DLD1 (cell line): ENCODE measurements around the gene POLR1D.
"Not testable (repeated sequence)": the region's sequence is repeated elsewhere in the genome, so short reads cannot be mapped to it uniquely, and the experiment has no call there.

Source experiments
- in situ Hi-C: cut with HindIII; loops from 2 replicates; pipeline ENCODE4 v1.10.0; 2017; ENCODE audit warnings: low sequenced_read_pairs

POLR1D gene

DNA sequence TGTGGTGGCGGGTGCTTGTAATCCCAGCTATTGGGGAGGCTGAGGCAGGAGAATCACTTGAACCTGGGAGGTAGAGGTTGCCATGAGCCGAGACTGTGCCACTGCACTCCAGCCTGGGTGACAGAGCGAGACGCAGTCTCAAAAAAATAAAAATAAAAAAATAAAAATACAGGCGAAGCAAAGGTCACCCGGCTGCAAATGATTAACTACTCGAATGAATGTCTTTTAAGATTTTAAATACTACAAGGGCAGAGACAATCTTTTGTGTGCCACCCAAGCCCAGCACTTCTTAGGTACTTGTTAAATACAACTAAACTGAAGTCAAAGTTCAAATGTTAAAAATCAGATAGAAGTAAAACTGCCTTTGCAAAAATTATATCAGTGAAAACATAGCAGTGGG lies 8.1 kb upstream of the POLR1D start:
- in situ Hi-C loops = no loop called here

DNA sequence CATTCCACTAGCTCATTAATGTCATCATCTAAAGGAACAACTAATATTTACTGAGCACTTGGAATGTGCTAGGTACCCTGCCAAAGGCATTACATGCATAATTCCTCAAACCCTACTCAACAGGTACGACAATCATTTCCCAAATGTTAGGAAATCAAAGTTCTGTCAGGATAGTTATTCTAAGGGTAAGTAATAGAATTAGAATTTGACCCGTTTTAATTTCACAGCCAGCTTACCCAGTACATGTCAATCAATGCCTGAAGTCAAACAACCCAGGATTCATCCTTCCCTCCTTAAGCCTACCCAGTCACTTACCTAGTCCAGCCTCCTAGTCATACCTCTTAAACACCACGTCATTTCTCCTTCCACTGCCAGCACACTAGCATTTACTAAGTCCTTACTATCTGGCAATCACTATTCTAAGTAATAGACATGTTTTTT lies 3.8 kb upstream of the POLR1D start:
- in situ Hi-C loops = no loop called here

DNA sequence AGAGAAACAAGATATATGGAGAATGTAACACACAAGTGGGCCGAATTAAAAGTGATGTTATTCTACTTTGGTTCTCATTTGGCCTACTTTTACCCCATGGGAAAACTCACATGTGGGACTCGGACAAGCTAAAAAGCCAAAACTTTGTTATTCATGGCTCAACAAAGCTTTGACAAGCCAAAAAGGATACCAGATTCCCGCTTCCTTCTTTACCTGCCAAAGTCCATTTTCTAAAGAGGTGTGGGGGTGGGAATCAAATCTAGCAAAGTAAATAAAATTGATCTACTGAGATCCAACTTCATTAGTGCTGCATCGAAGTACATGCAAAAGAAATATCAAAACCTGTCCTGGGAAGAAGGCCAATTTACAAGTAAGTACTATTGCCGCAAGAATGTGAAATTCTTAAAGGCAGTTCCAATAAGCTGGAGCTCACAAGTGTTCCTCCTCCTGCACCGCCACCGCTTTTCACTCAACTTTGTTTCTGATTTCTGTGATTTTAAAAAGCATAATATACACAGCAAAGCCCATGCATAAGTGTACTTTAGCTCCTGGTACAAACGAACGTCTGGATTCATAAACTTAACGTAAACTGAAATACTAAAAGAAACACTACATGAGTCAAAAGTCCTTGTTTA lies 2.5 kb upstream of the POLR1D start:
- in situ Hi-C loops = no loop called here

DNA sequence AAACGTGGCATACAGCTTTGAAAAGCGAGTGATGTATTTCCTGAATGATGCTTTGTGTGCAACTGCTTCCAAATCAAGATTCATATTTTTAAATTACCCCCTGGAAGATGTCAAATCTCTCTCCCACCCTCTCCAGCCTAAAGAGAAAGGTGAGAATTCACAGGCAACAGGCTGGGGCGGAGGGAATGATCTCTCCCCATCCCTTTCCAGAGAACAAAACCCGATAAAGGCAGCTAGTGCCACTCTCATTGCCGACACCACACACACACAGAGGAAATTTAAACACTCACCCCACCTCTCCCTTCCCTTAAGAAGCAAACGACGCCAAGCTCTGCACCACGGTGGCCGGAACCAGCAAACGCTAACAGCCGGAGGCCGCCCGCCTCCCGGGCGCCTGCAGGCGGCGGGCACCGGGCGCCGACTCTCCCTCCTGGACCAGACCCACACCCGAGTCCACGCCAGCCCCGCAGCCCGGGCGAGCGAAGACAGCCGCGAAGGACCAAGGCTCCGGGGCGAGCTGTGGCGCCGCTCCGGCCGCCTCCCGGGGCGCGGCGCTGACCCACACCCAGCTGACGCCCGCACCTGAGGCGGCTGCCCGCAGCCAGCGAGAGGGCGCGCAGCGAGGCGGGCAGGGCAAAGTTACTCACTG lies 1.8 kb upstream of the POLR1D start:
- in situ Hi-C loops = no loop called here

DNA sequence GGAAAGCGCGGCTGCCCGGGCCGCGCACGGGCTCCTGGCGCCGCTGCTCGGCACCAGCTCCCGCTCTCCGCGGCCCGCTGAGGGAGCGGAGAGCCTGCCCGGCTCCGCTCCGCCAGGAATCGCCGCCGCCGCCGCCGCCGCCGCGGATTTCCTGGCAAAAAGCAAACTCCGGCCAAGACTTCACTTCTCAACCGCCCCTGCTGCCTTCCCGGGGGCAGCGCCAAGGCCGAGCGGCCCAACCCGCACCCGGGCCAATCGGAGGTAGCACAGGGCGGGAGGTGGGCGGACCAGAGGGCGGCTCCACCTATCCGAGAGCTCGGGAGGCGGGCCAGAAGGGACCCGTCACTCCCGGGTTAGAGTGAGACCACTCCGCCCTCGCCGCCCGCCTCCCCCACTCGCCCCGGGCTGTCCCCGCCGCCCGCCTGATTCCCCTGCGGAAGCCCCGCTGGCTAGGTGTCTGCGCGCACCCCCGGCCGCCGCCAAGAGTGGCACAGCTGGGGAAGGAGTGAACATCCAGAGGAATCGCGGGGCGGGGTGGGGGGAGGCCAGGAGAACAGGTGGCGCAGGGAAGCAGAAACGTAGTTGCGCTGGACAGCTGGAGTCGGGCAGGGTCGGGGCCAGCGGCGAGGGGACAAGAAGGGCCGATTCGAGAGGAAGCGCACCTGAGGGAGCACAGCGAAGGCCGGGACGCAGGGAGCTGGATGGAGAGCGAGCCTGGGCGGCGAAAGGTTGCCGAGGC lies 1.1 kb upstream of the POLR1D start, which contains the start of gene LNX2:
Gene LNX2, minus strand, starts transcription at position 153 of the 739 bp plus-strand sequence. CDS start 38,826 bp downstream, outside the sequence.
- in situ Hi-C loops = no loop called here

DNA sequence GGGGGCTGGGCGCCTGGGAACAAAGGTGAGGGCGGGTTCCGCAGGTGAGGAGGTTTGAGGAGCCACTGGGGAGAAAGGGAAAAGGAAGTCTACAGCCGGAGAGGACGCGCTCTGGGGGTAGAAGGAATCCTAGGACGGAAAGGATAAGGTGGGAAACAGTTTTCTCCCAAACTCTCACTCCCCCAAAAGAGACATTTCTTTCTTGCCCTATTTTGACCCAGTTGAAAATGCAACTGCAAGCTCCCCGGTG lies 651 bp upstream of the POLR1D start:
- in situ Hi-C loops = no loop called here

DNA sequence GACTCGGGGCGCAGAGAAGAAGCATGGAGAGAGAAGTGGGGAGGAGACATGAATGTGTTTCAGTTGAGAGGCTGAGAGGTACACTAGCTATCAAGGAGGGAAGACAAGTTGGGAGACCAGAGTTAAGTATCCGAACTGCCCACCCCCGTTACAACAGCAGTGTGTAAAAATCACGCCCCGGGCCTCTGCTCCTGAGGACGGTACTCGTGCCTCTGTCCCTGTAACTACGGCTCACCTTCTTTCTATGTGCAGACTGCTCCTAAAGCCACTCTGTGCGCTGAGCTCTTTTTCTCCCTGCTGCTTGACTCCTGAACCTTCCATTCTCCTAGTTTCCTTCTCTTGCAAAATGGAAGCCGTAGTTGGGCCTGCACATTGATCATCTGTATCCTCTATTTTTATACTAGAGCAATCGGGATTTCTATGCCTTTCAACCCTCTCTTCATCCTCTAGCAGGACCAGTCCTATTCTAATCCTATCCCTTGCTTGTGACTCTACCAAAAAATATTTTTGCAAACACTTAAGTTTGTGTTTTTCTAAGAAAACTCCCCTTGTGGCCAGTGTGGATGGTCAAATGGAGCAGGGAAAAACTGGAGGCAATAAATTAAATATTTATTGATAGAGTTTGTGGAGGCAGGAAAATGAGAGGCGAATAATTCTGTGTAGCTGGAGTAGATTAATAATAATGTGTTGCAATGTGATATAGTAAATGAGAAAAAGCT lies 569 bp downstream of the POLR1D start:
- in situ Hi-C loops = no loop called here

DNA sequence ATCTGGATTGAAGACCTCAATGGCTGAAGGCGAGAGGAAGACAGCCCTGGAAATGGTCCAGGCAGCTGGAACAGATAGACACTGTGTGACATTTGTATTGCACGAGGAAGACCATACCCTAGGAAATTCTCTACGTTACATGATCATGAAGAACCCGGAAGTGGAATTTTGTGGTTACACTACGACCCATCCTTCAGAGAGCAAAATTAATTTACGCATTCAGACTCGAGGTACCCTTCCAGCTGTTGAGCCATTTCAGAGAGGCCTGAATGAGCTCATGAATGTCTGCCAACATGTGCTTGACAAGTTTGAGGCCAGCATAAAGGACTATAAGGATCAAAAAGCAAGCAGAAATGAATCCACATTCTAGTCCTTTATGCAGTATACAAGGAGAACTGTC lies 1.2 kb downstream of the POLR1D start:
- in situ Hi-C loops = no loop called here

DNA sequence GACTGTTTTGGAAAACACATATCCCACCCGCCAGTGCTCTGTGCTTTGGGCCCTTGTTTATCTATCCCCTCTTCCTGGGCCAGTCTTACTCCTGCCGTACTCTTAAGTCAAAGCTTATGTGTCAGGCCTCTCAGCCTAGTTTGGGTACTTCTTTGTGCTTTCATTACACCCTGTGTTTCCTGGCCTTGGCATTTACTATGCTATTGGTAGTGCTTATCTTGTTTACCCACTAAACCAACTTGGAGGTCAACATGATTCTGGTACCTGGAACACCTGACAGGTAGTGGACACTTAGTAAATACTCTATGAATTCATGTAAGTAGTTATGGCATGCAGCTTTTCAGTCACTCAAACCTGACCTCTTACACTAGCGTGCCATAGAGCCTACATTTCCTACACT lies 2.4 kb downstream of the POLR1D start:
- in situ Hi-C loops = no loop called here

DNA sequence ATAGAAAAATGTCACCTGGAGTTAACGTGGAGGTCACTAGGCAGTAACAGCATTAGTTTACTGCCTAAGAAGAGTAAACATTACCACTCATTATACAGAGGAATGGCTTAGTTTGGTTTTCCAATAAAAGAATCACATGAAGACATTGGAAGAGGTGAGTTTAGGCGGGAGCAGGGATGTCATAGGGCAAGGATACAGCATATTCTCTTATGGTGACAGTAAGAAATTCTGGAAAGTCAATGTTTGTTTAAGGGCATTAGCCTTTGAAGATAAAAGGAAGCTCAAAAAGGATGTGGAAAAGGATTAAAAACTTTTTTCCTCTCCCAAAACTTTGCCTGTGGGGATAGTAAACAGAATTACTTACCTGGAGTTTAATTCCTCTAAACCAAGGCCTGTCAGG lies 4.1 kb downstream of the POLR1D start:
- in situ Hi-C loops = no loop called here

DNA sequence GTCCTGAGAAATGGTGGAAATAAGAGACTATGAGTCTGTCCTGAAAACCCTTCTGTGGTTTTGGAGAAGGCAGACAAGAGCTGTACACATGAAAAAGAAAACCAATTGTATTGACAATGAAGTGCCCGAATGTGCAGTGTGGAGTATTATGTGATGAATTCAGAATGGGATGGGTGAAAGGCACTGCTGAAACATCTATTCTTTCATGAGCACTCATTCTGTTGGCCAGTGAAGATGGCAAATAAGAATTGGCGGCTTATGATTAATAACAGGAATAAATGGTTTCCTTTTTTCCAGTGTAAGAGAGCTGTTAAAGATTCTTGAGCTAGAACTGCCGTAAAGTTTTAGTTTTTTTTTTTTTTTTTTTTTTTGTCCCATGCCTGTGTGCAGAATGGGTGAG lies 5.7 kb downstream of the POLR1D start:
- in situ Hi-C loops = no loop called here

DNA sequence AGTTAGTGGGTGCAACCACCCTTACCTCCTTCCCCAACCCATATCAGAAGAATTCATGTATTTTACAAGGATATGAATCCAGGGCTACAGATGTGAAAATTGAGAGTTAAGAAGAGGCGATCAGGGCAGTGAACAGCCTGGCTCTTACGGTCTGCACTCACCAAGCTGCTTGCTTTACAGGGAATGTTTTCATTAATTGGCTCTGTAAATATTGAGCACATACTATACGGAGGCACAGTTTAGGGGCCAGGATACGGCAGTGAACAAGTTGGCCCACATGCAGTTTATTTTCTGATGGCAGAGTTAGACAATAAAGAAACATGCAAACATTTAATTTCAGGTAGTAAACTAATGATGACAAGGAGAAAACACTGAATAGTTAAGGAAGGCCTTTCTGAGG lies 6.4 kb downstream of the POLR1D start:
- in situ Hi-C loops = no loop called here

DNA sequence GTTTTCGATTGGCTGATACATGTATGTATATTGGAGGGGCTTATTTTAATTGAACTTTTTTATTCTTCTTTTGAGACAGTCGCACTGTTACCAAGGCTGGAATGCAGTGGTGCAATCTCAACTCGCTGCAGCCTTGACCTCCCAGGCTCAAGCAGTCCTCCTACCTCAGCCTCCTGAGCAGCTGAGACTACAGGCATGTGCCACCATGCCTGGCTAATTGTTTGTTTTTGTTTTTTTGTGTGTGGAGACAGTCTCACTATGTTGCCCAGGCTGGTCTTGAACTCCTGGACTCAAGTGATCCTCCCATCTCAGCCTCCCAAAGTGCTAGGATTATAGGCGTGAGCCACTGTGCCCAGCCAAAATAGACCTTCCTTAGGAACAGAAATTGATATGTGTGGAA lies 7.1 kb downstream of the POLR1D start:
- in situ Hi-C loops = not testable (repeated sequence)

DNA sequence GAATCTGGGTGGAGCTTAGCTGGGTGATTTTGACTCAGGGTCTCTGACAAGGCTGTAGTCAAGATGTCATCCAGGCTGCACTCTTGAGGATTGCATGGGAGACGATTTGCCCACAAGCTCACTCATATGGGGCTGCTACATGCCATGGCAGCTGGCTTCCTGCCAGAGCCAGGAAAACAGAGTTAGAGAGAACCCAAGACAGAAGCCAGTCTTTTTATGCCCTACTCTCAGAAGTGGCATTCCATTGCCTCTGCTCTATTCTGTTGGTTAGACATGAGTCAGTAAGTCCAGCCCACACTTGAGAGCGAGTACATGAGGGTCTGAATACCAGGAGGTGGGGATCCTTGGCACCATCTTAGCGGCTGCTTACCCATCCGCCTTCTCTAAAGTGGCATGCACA lies 9.5 kb downstream of the POLR1D start:
- in situ Hi-C loops = no loop called here

DNA sequence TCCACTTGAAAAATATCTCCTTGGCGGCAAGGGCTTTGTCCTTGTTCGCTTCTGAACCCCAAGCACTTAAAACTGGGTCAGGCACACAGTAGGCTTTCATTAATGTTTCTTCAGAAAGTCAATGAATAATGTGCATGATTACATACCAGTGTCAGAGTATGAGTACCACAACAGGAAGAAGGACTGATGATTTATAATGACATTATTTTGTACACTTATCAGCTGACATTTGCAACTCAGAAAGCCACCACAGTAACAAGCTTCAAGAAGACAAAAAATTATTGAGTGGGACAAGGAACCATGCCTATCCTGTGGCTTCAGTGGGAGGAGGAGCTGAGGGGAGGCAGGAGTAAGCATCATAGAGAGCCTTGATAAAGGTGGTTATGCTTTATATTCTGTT lies 10.0 kb downstream of the POLR1D start:
- in situ Hi-C loops = no loop called here

DNA sequence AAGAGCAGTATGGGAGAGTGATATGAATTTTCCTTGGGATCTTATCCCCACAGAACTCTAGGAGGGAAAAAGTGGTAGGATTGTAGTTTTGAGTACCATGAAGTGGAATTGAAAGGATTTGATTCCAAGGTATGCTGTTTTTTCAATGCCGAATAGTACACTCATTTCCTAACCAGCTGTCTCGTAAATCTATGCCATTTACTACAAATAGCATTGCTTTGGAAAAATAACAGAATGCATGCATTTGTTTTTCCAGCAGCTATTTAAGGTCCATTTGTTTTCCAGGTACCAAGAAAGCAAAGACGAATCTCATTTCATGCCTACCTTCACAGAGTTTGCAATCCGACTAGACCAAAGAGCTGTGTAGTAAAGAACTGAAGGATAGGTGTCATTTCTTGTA lies 10.5 kb downstream of the POLR1D start:
- in situ Hi-C loops = no loop called here

DNA sequence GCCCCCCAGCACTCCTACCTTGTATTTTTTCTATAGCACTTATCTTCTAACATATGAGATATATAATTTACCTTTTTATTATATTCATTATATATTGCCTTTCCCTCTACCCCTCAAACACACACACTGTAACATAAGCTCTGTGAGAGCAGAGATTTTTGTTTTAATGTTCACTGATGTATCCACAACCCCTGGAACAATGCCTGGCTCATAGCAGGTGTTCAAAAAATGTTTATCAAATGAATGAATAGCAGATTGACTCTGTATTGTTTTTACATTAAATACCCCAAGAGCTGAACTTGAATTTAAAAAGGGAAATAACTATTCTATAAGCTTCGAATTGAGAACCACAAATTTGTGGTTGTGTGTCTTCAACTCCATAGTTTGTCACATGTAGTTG lies 11.0 kb downstream of the POLR1D start:
- in situ Hi-C loops = no loop called here

DNA sequence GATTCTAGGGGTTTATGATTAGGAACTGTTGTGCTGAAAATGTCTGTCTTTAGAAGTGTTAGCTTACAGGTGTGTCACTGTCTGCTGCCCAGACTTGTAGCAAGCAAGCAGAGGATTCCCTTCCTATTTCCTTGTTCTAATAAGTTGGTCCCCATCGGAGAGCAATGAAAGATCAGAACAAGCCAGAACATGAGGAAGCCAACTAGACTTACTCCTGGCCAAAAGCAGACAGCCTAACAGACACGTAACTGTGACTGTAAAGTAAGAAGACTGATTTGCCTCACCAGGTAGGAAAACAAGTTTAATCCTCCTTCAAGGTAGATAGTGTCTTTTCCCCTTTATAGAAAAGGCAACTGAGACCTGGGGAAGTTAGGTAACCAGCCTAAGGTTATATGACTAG lies 12.5 kb downstream of the POLR1D start:
- in situ Hi-C loops = no loop called here

DNA sequence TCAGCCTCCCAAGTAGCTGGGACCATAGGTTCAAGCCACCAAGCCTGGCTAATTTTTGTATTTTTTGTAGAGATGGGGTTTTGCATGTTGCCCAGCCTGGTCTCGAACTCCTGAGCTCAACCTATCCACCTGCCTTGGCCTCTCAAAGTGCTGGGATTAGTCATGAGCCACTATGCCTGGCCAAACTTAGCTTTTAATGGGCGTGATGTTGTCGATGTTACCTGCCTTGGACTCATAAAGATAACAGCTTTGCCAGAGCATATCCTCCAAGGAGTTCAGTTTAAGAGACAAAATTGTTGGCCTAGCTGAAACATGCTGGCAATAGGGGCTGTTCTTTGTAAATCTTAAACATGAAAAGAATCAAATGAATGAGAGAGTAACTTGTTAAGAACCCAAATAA lies 13.1 kb downstream of the POLR1D start:
- in situ Hi-C loops = no loop called here

DNA sequence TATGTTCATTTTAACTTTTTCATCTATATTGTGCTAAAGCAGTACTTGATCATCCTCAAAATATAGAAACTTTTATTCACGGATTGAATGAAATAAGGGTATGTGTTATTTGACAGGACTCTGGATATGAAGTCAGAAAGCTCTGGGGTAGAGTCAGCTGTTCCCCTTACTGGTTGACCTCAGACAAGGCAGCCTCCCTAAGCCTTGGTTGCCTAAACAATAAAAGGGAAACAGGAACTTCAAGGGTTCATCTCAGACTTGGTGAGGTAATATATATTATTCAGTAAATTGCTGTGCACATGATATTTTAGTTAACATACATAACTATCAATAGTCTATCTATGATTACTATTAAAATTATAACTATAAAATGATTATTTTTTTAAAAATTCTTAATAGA lies 13.6 kb downstream of the POLR1D start:
- in situ Hi-C loops = no loop called here

DNA sequence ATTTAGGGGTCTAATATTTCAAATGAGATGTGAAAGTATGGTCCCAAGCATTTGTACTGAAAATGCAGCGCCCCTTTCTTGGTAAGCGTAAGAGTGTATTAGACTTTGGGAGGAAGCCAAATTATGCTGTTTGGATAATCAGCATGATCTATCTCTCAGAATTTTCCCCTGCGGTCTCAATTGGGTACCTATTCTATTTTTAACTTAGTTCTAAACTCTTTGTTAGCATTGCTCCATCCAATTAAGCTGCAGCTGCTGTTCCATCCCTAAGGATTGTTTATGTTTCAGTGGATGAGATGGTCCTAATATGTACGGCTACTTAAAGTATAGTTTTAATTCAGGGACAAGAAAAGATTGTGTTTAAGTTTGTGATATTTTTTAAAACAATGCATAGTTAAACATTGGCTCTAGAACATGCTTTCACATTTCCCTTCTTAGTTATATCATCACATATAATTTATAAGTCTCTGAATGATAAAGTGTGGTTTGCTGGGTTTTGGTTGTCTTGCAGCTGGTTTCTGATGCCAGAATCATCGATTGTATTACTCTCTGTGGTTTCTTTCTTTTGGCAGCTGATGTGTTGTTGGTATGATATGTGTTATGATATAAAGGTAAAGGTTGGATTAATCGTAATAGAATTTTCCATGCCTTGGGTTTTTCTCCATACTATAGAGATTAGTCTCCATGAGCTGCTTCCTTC lies 15.0 kb downstream of the POLR1D start:
- in situ Hi-C loops = no loop called here
